Measurements from ENCODE around the gene WDR20.

The WDR20 gene

GRCh38 chr14:102188187-102188586 is 48.5 kb downstream of the WDR20 start:
- Histone ChIP-seq H3K9me3 (ENCODE audit: control insufficient read depth in 5 of 5, low read length in 5 of 5) (no peaks in the 10 kb centered on the region), H3K4me1 (ENCODE audit: control insufficient read depth in 5 of 5, insufficient read depth in 5 of 5, low read length in 5 of 5) (peaks cover 0 to 48% (median 31%) of the 10 kb centered on the region in 5 donors), H3K27ac (ENCODE audit: low read depth, low read length) (peak overlapping the region; percentile 92), H3K36me3 (ENCODE audit: control insufficient read depth in 5 of 5, insufficient read depth in 5 of 5, low read length in 5 of 5) (no peaks in the 10 kb centered on the region), H3K4me3 (ENCODE audit: low read depth in 1 of 5, low read length in 5 of 5) (no peak overlapping the region), H3K9ac (ENCODE audit: low read length in 5 of 5) (peak overlapping the region in 3 of 5 donors; percentile 17 to 78 (median 53)), H3K27me3 (ENCODE audit: control insufficient read depth in 5 of 5, insufficient read depth in 4 of 5, low read length in 5 of 5) (no peaks in the 10 kb centered on the region)

DNA sequence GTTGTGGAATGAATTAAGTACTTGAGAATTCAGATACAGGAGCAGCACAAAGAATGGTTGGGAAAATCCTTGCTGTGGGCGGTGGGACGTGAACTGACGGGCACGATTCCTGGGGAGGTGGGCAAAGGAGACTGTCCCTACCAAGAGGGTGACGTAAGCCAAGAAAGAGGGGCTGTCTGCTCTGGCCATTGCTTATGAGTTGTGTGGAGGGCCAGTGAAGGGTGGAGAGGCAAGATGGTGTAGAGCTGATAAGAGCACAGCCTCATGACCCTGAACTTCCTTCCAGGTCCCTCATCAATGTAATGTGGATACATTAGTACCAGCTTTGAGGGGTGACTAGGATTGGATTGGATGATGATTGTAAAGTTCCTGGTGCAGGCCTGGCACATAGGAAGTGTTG is 50.2 kb downstream of the WDR20 start:
- Histone ChIP-seq H3K9me3 (ENCODE audit: control insufficient read depth in 5 of 5, low read length in 5 of 5) (no peaks in the 10 kb centered on the region), H3K36me3 (ENCODE audit: control insufficient read depth in 5 of 5, insufficient read depth in 5 of 5, low read length in 5 of 5) (no peaks in the 10 kb centered on the region), H3K9ac (ENCODE audit: low read length in 5 of 5) (no peak overlapping the region), H3K4me1 (ENCODE audit: control insufficient read depth in 5 of 5, insufficient read depth in 5 of 5, low read length in 5 of 5) (peaks cover 0 to 44% (median 26%) of the 10 kb centered on the region in 5 donors), H3K4me3 (ENCODE audit: low read depth in 1 of 5, low read length in 5 of 5) (no peak overlapping the region), H3K27ac (ENCODE audit: low read depth, low read length) (no peak overlapping the region), H3K27me3 (ENCODE audit: control insufficient read depth in 5 of 5, insufficient read depth in 4 of 5, low read length in 5 of 5) (no peaks in the 10 kb centered on the region)

DNA sequence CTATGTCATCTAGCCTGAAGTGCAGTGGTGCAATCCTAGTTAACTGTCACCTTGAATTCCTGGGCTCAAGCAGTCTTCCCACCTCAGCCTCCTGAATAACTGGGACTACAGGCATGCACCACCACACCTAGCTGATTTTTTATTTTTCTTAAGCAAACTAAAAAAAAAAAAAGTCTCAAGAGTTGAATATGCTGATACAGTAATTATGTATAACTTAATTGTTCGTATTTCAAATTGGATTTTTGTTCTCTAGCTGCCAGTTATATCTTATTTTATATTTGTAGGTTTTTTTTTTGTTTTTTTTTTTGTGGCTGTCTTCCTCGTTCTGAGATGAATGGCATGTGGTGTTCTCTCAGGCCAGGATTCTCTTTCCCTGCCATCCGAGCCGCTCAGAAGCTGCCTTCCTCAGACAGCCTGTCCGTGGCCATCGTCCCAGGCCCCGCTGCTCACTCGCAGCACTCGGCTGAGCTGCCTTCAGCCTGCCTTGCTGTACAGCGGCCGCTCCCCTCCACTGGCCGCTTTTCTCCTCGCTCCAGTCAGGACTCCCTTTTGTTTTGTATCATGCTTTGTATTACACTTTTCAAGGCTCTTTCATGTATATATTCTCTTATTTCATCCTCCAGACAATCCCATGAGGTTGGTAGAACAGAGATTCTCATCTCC is 53.3 kb downstream of the WDR20 start:
- H3K27ac ChIP-seq (ENCODE audit: low read depth, low read length), result no peak overlapping the region
- H3K9ac ChIP-seq (ENCODE audit: low read length in 5 of 5), result no peak overlapping the region
- peaks cover 0 to 54% (median 33%) of the 10 kb centered on the region in 5 donors for H3K4me1 ChIP-seq (ENCODE audit: control insufficient read depth in 5 of 5, insufficient read depth in 5 of 5, low read length in 5 of 5)
- no peaks in the 10 kb centered on the region for H3K27me3 ChIP-seq (ENCODE audit: control insufficient read depth in 5 of 5, insufficient read depth in 4 of 5, low read length in 5 of 5)
- H3K9me3 ChIP-seq (ENCODE audit: control insufficient read depth in 5 of 5, low read length in 5 of 5), result no peaks in the 10 kb centered on the region
- H3K36me3 ChIP-seq (ENCODE audit: control insufficient read depth in 5 of 5, insufficient read depth in 5 of 5, low read length in 5 of 5), result peaks cover 3 to 10% (median 8%) of the 10 kb centered on the region in 5 donors
- H3K4me3 ChIP-seq (ENCODE audit: low read depth in 1 of 5, low read length in 5 of 5), result no peak overlapping the region

GRCh38 chr14:102194856-102195255 is 55.2 kb downstream of the WDR20 start:
- peaks cover 4 to 25% (median 24%) of the 10 kb centered on the region in 5 donors for H3K36me3 ChIP-seq (ENCODE audit: control insufficient read depth in 5 of 5, insufficient read depth in 5 of 5, low read length in 5 of 5)
- H3K27ac ChIP-seq (ENCODE audit: low read depth, low read length), result peak overlapping the region; percentile 38
- H3K27me3 ChIP-seq (ENCODE audit: control insufficient read depth in 5 of 5, insufficient read depth in 4 of 5, low read length in 5 of 5), result no peaks in the 10 kb centered on the region
- peaks cover 0 to 49% (median 30%) of the 10 kb centered on the region in 5 donors for H3K4me1 ChIP-seq (ENCODE audit: control insufficient read depth in 5 of 5, insufficient read depth in 5 of 5, low read length in 5 of 5)
- no peak overlapping the region for H3K9ac ChIP-seq (ENCODE audit: low read length in 5 of 5)
- no peak overlapping the region for H3K4me3 ChIP-seq (ENCODE audit: low read depth in 1 of 5, low read length in 5 of 5)
- no peaks in the 10 kb centered on the region for H3K9me3 ChIP-seq (ENCODE audit: control insufficient read depth in 5 of 5, low read length in 5 of 5)

DNA sequence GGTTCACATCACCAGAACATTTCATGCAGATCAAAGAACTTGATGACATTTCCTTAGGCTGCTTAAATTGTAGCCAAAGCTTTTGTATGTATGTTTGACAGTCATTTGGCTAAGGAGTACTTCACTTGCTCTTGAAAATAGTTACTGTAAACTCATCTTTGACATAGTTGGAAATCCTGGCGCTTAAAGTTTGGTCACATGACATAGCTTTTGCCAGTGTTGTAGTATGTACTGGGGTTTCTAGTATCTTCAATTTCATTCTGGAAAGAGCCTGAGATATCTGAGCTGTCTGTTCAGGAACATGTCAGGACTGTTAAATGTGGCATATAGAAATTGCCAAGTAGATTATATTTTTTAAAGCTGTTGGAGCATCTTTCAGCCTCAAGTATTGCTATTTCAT is 55.7 kb downstream of the WDR20 start:
- Histone ChIP-seq H3K4me3 (ENCODE audit: low read depth in 1 of 5, low read length in 5 of 5) (no peak overlapping the region), H3K9me3 (ENCODE audit: control insufficient read depth in 5 of 5, low read length in 5 of 5) (no peaks in the 10 kb centered on the region), H3K36me3 (ENCODE audit: control insufficient read depth in 5 of 5, insufficient read depth in 5 of 5, low read length in 5 of 5) (peaks cover 4 to 29% (median 25%) of the 10 kb centered on the region in 5 donors), H3K27ac (ENCODE audit: low read depth, low read length) (peak overlapping the region; percentile 38), H3K9ac (ENCODE audit: low read length in 5 of 5) (no peak overlapping the region), H3K4me1 (ENCODE audit: control insufficient read depth in 5 of 5, insufficient read depth in 5 of 5, low read length in 5 of 5) (peaks cover 0 to 49% (median 30%) of the 10 kb centered on the region in 5 donors), H3K27me3 (ENCODE audit: control insufficient read depth in 5 of 5, insufficient read depth in 4 of 5, low read length in 5 of 5) (no peaks in the 10 kb centered on the region)

DNA sequence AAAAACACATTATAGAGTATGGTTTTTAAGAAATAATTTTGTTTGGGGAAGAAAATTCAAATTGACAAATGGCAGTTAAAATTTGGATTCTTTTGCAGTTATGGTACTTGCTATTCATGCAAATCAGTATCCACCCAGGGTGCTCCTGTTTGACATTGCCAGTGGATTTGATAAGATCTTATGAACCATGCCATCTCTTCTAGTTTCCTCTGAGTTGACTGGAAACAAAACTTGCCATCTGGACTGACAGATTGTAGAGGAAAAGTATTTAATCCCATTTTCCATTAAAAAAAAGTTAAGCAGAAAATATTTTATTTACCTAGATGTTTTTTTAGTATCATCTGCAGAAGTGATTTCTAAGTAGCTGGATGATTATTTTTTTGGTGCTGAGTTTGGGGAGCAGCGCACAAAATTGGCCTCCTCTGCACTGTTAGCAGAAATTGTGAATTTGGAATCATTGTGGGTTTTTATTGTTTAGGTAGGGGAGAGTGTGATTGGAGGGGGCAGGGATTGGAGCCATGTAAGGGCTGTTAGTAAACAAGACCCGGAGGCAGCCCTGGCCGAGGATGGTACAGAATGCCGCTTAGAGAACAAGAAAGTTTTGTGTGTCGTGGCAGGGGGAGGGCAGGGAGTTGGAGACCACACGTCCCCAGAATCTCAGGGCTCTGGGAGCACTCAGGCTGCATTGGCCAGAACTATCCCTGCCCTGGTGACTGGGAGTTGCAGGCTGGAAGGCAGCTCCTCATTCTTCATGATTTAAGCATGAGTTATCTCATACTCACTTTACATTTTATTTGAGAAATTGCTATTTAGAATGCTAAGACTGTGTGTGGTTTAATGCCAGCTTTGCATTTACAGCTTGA is 56.6 kb downstream of the WDR20 start:
- Histone ChIP-seq H3K9me3 (ENCODE audit: control insufficient read depth in 5 of 5, low read length in 5 of 5) (no peaks in the 10 kb centered on the region), H3K27ac (ENCODE audit: low read depth, low read length) (peak overlapping the region; percentile 38), H3K36me3 (ENCODE audit: control insufficient read depth in 5 of 5, insufficient read depth in 5 of 5, low read length in 5 of 5) (peaks cover 7 to 33% (median 27%) of the 10 kb centered on the region in 5 donors), H3K4me1 (ENCODE audit: control insufficient read depth in 5 of 5, insufficient read depth in 5 of 5, low read length in 5 of 5) (peaks cover 0 to 45% (median 27%) of the 10 kb centered on the region in 5 donors), H3K9ac (ENCODE audit: low read length in 5 of 5) (peak overlapping the region in 1 of 5 donors; percentile 41), H3K4me3 (ENCODE audit: low read depth in 1 of 5, low read length in 5 of 5) (no peak overlapping the region), H3K27me3 (ENCODE audit: control insufficient read depth in 5 of 5, insufficient read depth in 4 of 5, low read length in 5 of 5) (no peaks in the 10 kb centered on the region)

- peaks cover 0 to 45% (median 25%) of the 10 kb centered on the region in 5 donors for H3K4me1 ChIP-seq (ENCODE audit: control insufficient read depth in 5 of 5, insufficient read depth in 5 of 5, low read length in 5 of 5)
- H3K4me3 ChIP-seq (ENCODE audit: low read depth in 1 of 5, low read length in 5 of 5), result no peak overlapping the region
- peaks cover 7 to 39% (median 30%) of the 10 kb centered on the region in 5 donors for H3K36me3 ChIP-seq (ENCODE audit: control insufficient read depth in 5 of 5, insufficient read depth in 5 of 5, low read length in 5 of 5)
- H3K9ac ChIP-seq (ENCODE audit: low read length in 5 of 5), result no peak overlapping the region
- peak overlapping the region; percentile 38 for H3K27ac ChIP-seq (ENCODE audit: low read depth, low read length)
- H3K9me3 ChIP-seq (ENCODE audit: control insufficient read depth in 5 of 5, low read length in 5 of 5), result no peaks in the 10 kb centered on the region
- no peaks in the 10 kb centered on the region for H3K27me3 ChIP-seq (ENCODE audit: control insufficient read depth in 5 of 5, insufficient read depth in 4 of 5, low read length in 5 of 5)
Measured at GRCh38 chr14:102196902-102197230, 57.2 kb downstream of the WDR20 start.

- Histone ChIP-seq H3K9ac (ENCODE audit: low read length in 5 of 5) (peak overlapping the region in 1 of 5 donors; percentile 13), H3K27me3 (ENCODE audit: control insufficient read depth in 5 of 5, insufficient read depth in 4 of 5, low read length in 5 of 5) (no peaks in the 10 kb centered on the region), H3K4me3 (ENCODE audit: low read depth in 1 of 5, low read length in 5 of 5) (no peak overlapping the region), H3K27ac (ENCODE audit: low read depth, low read length) (peak overlapping the region; percentile 38), H3K36me3 (ENCODE audit: control insufficient read depth in 5 of 5, insufficient read depth in 5 of 5, low read length in 5 of 5) (peaks cover 7 to 41% (median 30%) of the 10 kb centered on the region in 5 donors), H3K9me3 (ENCODE audit: control insufficient read depth in 5 of 5, low read length in 5 of 5) (no peaks in the 10 kb centered on the region), H3K4me1 (ENCODE audit: control insufficient read depth in 5 of 5, insufficient read depth in 5 of 5, low read length in 5 of 5) (peaks cover 0 to 45% (median 25%) of the 10 kb centered on the region in 5 donors)
Measured at GRCh38 chr14:102197317-102197853, 57.7 kb downstream of the WDR20 start.

- no peak overlapping the region for H3K27ac ChIP-seq (ENCODE audit: low read depth, low read length)
- no peaks in the 10 kb centered on the region for H3K9me3 ChIP-seq (ENCODE audit: control insufficient read depth in 5 of 5, low read length in 5 of 5)
- peaks cover 0 to 22% (median 18%) of the 10 kb centered on the region in 5 donors for H3K4me1 ChIP-seq (ENCODE audit: control insufficient read depth in 5 of 5, insufficient read depth in 5 of 5, low read length in 5 of 5)
- H3K4me3 ChIP-seq (ENCODE audit: low read depth in 1 of 5, low read length in 5 of 5), result no peak overlapping the region
- H3K27me3 ChIP-seq (ENCODE audit: control insufficient read depth in 5 of 5, insufficient read depth in 4 of 5, low read length in 5 of 5), result no peaks in the 10 kb centered on the region
- H3K36me3 ChIP-seq (ENCODE audit: control insufficient read depth in 5 of 5, insufficient read depth in 5 of 5, low read length in 5 of 5), result peaks cover 8 to 69% (median 50%) of the 10 kb centered on the region in 5 donors
- H3K9ac ChIP-seq (ENCODE audit: low read length in 5 of 5), result no peak overlapping the region
Measured at GRCh38 chr14:102200690-102201352, 61.1 kb downstream of the WDR20 start.
